Activated CD8-positive, alpha-beta memory T cell treated with anti-CD3 and anti-CD28 coated beads, Interleukin-2, amount 10 ng/mL, durations not matched to agents 7 days and 5 days (primary cell): ENCODE data around the gene TMEM161A. TPM values are rescaled to one million over a fixed set of nuclear protein-coding genes. Genes with fewer than 3 reads are reported as not detected.

Source experiments
- ATAC-seq: fragments of 150-1000 bp; cut with Tn5 transposase; one replicate; pipeline ENCODE4 v1.10.0; 2021; ENCODE audit warnings: moderate library complexity
- CTCF ChIA-PET: fragments of 350-600 bp; sonication (Branson Sonifier 250); formaldehyde crosslinking; loops from one replicate; lab custom pipeline; 2021; ENCODE audit warnings: antibody characterized with exemption; lab: Charles Lee
- DNase-seq: peaks from one replicate; pipeline ENCODE4 v3.0.0-alpha.2; 2020
- H3K27ac Mint-ChIP-seq: one replicate; pipeline ENCODE4 v1.8.0; 2021; ENCODE audit warnings: mild to moderate bottlenecking, mixed read lengths
- H3K27me3 Mint-ChIP-seq: one replicate; pipeline ENCODE4 v1.8.0; 2021; ENCODE audit warnings: mixed read lengths
- H3K36me3 Mint-ChIP-seq: one replicate; pipeline ENCODE4 v1.8.0; 2021; ENCODE audit warnings: mild to moderate bottlenecking, mixed read lengths
- H3K4me1 Mint-ChIP-seq: one replicate; pipeline ENCODE4 v1.8.0; 2021; ENCODE audit warnings: mixed read lengths
- H3K4me3 Mint-ChIP-seq: one replicate; pipeline ENCODE4 v1.8.0; 2021; ENCODE audit warnings: mild to moderate bottlenecking, moderate library complexity, mixed read lengths
- H3K9me3 Mint-ChIP-seq: one replicate; pipeline ENCODE4 v1.8.0; 2022; ENCODE audit warnings: low read depth, mixed read lengths
- total RNA-seq, 2 experiments: library from RNA; stranded (reverse); gene quantifications; one replicate each; pipeline ENCODE4 v1.2.3, GENCODE V29; 2021

The TMEM161A gene
- total RNA-seq, 2 experiments from 2014 or later: 22.0 to 25.1 TPM

GRCh38 chr19:19094513-19094912, 43.8 kb downstream of the TMEM161A start:
- Mint-ChIP-seq H3K9me3 (no peaks in the 10 kb centered on the region), H3K27me3 (no peaks in the 10 kb centered on the region), H3K4me1 (no peaks in the 10 kb centered on the region), H3K4me3 (no peak overlapping the region), H3K27ac (no peak overlapping the region), H3K36me3 (no peaks in the 10 kb centered on the region)
- ATAC-seq: no peak
- DNase-seq: no peak
- CTCF ChIA-PET: no interaction called here

DNA sequence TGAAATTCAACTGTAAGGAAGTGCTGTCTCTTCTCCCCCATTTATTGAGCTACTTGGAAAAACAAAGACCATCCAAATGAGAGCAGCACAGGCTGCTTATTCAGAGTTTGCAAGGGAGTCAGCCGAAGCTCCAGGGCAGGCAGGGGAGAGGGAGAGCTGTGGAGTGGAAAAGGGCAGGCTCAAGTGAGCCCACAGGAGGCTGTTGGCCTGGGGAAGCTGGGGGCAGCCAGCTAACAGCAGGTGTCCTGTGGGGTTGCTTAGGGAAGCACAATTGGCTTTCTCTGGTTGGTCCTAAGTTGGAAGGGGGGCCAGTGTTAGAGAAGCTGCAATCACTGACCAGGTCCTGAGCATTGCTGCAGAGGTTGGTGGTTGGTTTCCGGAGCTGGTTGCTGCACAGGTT, 50.6 kb downstream of the TMEM161A start:
- H3K9me3 Mint-ChIP-seq: no peaks in the 10 kb centered on the region
- no peak overlapping the region for H3K27ac Mint-ChIP-seq
- no peaks in the 10 kb centered on the region for H3K27me3 Mint-ChIP-seq
- DNase-seq: no peak
- CTCF ChIA-PET: interaction anchor here (1.1 kb wide), 1 partner anchor 11 kb away, joined by 3 read pairs; no protein-coding TSS in a partner anchor
- H3K4me3 Mint-ChIP-seq: no peak overlapping the region
- H3K4me1 Mint-ChIP-seq: peaks cover 10% of the 10 kb centered on the region
- H3K36me3 Mint-ChIP-seq: no peaks in the 10 kb centered on the region
- ATAC-seq: no peak

GRCh38 chr19:19083413-19084178, 54.7 kb downstream of the TMEM161A start:
- peaks cover 10% of the 10 kb centered on the region for H3K4me1 Mint-ChIP-seq
- no peaks in the 10 kb centered on the region for H3K36me3 Mint-ChIP-seq
- H3K9me3 Mint-ChIP-seq: no peaks in the 10 kb centered on the region
- no peaks in the 10 kb centered on the region for H3K27me3 Mint-ChIP-seq
- CTCF ChIA-PET: no interaction called here
- DNase-seq (no peak), ATAC-seq (no peak)
- H3K27ac Mint-ChIP-seq: no peak overlapping the region
- no peak overlapping the region for H3K4me3 Mint-ChIP-seq

GRCh38 chr19:19081642-19082151, 56.6 kb downstream of the TMEM161A start:
- Mint-ChIP-seq H3K27me3 (no peaks in the 10 kb centered on the region), H3K27ac (no peak overlapping the region), H3K36me3 (peaks cover 2% of the 10 kb centered on the region), H3K4me1 (peaks cover 7% of the 10 kb centered on the region), H3K9me3 (no peaks in the 10 kb centered on the region), H3K4me3 (no peak overlapping the region)
- CTCF ChIA-PET: interaction anchor here (0.5 to 1.6 kb wide), 2 partner anchors 33 to 34 kb away, joined by 3 to 4 read pairs; no protein-coding TSS in a partner anchor
- ATAC-seq: no peak
- DNase-seq: no peak

GRCh38 chr19:19079571-19079970, 58.7 kb downstream of the TMEM161A start:
- Mint-ChIP-seq H3K4me1 (no peaks in the 10 kb centered on the region), H3K36me3 (peaks cover 2% of the 10 kb centered on the region), H3K4me3 (no peak overlapping the region), H3K27ac (no peak overlapping the region), H3K27me3 (no peaks in the 10 kb centered on the region), H3K9me3 (no peaks in the 10 kb centered on the region)
- CTCF ChIA-PET: no interaction called here
- DNase-seq (no peak), ATAC-seq (no peak)

DNA sequence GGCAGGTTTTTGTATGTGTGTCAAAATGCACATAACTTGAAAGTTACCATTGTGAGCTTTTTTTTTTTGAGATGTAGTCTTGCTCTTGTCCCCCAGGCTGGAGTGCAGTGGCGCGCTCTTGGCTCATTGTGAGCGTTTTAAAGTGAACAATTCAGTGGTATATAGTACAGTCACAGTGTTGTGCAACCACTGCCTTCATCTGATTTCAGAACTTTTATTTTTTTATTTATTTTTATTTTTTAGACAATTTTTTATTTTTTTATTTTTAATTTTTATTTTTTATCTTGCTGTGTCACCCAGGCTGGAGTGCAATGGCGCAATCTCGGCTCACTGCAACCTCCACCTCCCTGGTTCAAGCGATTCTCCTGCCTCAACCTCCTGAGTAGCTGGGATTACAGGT, 59.5 kb downstream of the TMEM161A start:
- DNase-seq (no peak), ATAC-seq (no peak)
- CTCF ChIA-PET: no interaction called here
- Mint-ChIP-seq H3K4me3 (no peak overlapping the region), H3K36me3 (peaks cover 2% of the 10 kb centered on the region), H3K4me1 (no peaks in the 10 kb centered on the region), H3K27ac (no peak overlapping the region), H3K9me3 (no peaks in the 10 kb centered on the region), H3K27me3 (no peaks in the 10 kb centered on the region)

DNA sequence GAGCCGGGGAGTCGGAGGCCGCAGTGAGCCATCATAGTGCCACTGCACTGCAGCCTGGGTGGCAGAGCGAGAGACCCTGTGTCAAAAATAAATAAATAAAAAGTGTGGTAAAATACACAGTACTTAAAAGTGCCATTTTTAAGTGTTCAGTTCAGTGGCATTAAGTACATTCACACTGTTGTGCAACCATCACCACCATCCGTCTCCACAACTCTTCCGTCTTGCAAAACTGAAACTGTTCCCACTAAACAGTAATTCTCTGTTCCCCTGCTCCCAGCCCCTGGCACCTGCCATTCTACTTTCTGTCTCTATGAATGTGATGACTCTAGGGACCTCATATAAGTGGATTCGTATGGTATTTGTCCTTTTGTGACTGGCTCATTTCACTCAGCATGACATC, 61.2 kb downstream of the TMEM161A start:
- CTCF ChIA-PET: interaction anchor here (0.6 kb wide), 1 partner anchor 30 kb away, joined by 4 read pairs; no protein-coding TSS in a partner anchor
- H3K27ac Mint-ChIP-seq: no peak overlapping the region
- H3K4me3 Mint-ChIP-seq: no peak overlapping the region
- peaks cover 2% of the 10 kb centered on the region for H3K36me3 Mint-ChIP-seq
- DNase-seq (no peak), ATAC-seq (no peak)
- H3K4me1 Mint-ChIP-seq: no peaks in the 10 kb centered on the region
- H3K9me3 Mint-ChIP-seq: no peaks in the 10 kb centered on the region
- H3K27me3 Mint-ChIP-seq: no peaks in the 10 kb centered on the region

DNA sequence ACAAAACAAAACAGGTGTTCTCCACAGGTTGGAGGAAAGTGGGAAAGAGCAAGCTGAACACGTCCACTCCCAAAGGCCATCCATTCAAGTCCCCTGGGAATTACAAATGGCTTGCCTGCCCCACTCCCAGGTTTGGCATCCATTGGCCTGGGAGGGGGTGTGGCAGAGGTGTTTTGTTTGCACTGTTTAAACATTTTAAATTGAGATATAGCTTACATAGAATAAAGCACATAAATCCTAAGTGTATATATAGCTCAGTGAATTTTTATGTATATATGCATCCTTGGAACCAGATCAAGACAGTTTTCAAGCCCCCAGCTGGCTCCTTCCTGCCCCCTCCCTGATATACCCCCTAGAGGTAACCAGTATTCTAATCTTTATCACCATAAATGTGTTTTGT, 61.8 kb downstream of the TMEM161A start:
- Mint-ChIP-seq H3K36me3 (peaks cover 2% of the 10 kb centered on the region), H3K27ac (no peak overlapping the region), H3K27me3 (no peaks in the 10 kb centered on the region), H3K9me3 (no peaks in the 10 kb centered on the region), H3K4me1 (no peaks in the 10 kb centered on the region), H3K4me3 (no peak overlapping the region)
- CTCF ChIA-PET: no interaction called here
- no peak for DNase-seq
- ATAC-seq: no peak

DNA sequence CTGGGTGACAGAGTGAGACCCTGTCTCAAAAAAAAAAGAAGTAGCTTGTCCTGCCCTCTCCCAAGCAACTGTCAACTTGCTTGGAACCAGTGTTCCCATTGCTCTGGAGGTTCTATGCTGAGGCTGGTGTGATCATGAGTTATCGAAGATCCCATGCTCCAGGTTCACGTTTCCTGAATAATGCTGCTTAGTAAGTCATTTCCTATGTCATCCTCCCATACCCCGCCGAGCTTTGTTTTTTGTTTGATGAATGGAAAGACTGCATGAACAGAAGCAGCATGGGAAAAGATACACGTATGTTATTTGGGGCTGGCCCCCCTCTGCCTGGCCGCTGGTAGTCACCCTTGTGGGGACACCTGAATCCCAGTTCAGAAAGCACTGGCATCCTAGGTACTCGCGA, 63.2 kb downstream of the TMEM161A start:
- H3K4me1 Mint-ChIP-seq: no peaks in the 10 kb centered on the region
- CTCF ChIA-PET: no interaction called here

GRCh38 chr19:19074196-19074882, 63.9 kb downstream of the TMEM161A start:
- Mint-ChIP-seq H3K4me1 (peaks cover 3% of the 10 kb centered on the region), H3K9me3 (no peaks in the 10 kb centered on the region), H3K4me3 (no peak overlapping the region), H3K36me3 (peaks cover 7% of the 10 kb centered on the region), H3K27ac (no peak overlapping the region), H3K27me3 (no peaks in the 10 kb centered on the region)
- CTCF ChIA-PET: no interaction called here
- no peak for ATAC-seq
- DNase-seq: no peak

More for the DNA sequence above, 63.2 kb downstream of the TMEM161A start:
- Mint-ChIP-seq H3K4me3 (no peak overlapping the region), H3K27me3 (no peaks in the 10 kb centered on the region), H3K36me3 (peaks cover 7% of the 10 kb centered on the region), H3K27ac (no peak overlapping the region), H3K9me3 (no peaks in the 10 kb centered on the region)
- ATAC-seq (no peak), DNase-seq (no peak)

- Mint-ChIP-seq H3K27ac (no peak overlapping the region), H3K9me3 (no peaks in the 10 kb centered on the region), H3K36me3 (peaks cover 5% of the 10 kb centered on the region), H3K27me3 (no peaks in the 10 kb centered on the region), H3K4me3 (no peak overlapping the region), H3K4me1 (peaks cover 15% of the 10 kb centered on the region)
- CTCF ChIA-PET: no interaction called here
- no peak for ATAC-seq
- no peak for DNase-seq
These were observed 66.4 kb downstream of the TMEM161A start for GRCh38 chr19:19071897-19072296.
